Karpas-422 (cell line): Measurements from ENCODE around the gene KRT1. TPM values are rescaled to one million over a fixed set of nuclear protein-coding genes. Genes with fewer than 3 reads are reported as not detected.
"Not testable (repeated sequence)": the region's sequence is repeated elsewhere in the genome, so short reads cannot be mapped to it uniquely, and the experiment has no call there.

Experiments used
- DNase-seq: peaks from one replicate; pipeline ENCODE4 v3.0.0-alpha.2; 2015
- H2AFZ ChIP-seq: fragments of 200-600 bp; sonication (generic); 2 replicates; pipeline ENCODE4 v1.6.1; 2014; ENCODE audit warnings: antibody characterized with exemption, low read length, mixed read lengths
- H3K27ac ChIP-seq: fragments of 200-600 bp; sonication (generic); 2 replicates; pipeline ENCODE4 v1.5.1; 2014; ENCODE audit warnings: mild to moderate bottlenecking, low read length, moderate library complexity
- H3K27me3 ChIP-seq: fragments of 200-600 bp; sonication (generic); 2 replicates; pipeline ENCODE4 v1.6.1; 2014; ENCODE audit warnings: low read length, mixed read lengths
- H3K36me3 ChIP-seq: fragments of 200-600 bp; sonication (generic); 2 replicates; pipeline ENCODE4 v1.6.1; 2014; ENCODE audit warnings: low read length, mixed read lengths; ENCODE audit not compliant: insufficient read depth
- H3K4me1 ChIP-seq: fragments of 200-600 bp; sonication (generic); 2 replicates; pipeline ENCODE4 v1.6.1; 2014; ENCODE audit warnings: mild to moderate bottlenecking, low read length, mixed read lengths
- H3K4me2 ChIP-seq: fragments of 200-600 bp; sonication (generic); 2 replicates; pipeline ENCODE4 v1.6.1; 2014; ENCODE audit warnings: low read length, low read depth, mild to moderate bottlenecking; ENCODE audit not compliant: poor library complexity, severe bottlenecking
- H3K4me3 ChIP-seq: fragments of 200-600 bp; sonication (generic); 2 replicates; pipeline ENCODE4 v1.5.1; 2014; ENCODE audit warnings: mild to moderate bottlenecking, antibody characterized with exemption, low read length, mixed read lengths
- H3K79me2 ChIP-seq: fragments of 200-600 bp; sonication (generic); 2 replicates; pipeline ENCODE4 v1.6.1; 2014; ENCODE audit warnings: mild to moderate bottlenecking, low read length, mixed read lengths
- H3K9ac ChIP-seq: fragments of 200-600 bp; sonication (generic); 2 replicates; pipeline ENCODE4 v1.6.0; 2014; ENCODE audit warnings: low read length
- H3K9me2 ChIP-seq: fragments of 200-600 bp; sonication (generic), shearing (Covaris generic); replicated peaks from 2 replicates; pipeline ENCODE4 v1.6.0; 2014; ENCODE audit warnings: mild to moderate bottlenecking, low read length, moderate library complexity; ENCODE audit not compliant: insufficient read depth
- H3K9me3 ChIP-seq: fragments of 300-700, 200-600 bp; sonication (generic); 2 replicates; pipeline ENCODE4 v1.6.1; 2014; ENCODE audit warnings: low read length, mixed read lengths
- H4K20me1 ChIP-seq: fragments of 200-600 bp; sonication (generic); 2 replicates; pipeline ENCODE4 v1.6.1; 2014; ENCODE audit warnings: mild to moderate bottlenecking, antibody characterized with exemption, low read length, low read depth; ENCODE audit not compliant: insufficient read depth
- total RNA-seq: library from RNA; depleted of rRNA; stranded (reverse); fragments of >200 nt; shearing (Covaris generic); gene quantifications from 2 replicates; pipeline ENCODE4 v1.2.3, GENCODE V29; 2014; ENCODE audit warnings: low replicate concordance

KRT1 gene
- total RNA-seq, 1 experiment from 2014 or later = not detected

GRCh38 chr12:52720365-52720886 lies 40.2 kb upstream of the KRT1 start:
- Histone ChIP-seq H3K9ac (no peak overlapping the region), H3K9me3 (no peaks in the 10 kb centered on the region), H4K20me1 (no peaks in the 10 kb centered on the region), H3K9me2 (no peaks in the 10 kb centered on the region), H3K4me1 (no peaks in the 10 kb centered on the region), H2AFZ (no peak overlapping the region), H3K27ac (no peak overlapping the region), H3K79me2 (no peaks in the 10 kb centered on the region), H3K4me2 (no peak overlapping the region), H3K27me3 (no peaks in the 10 kb centered on the region), H3K36me3 (no peaks in the 10 kb centered on the region), H3K4me3 (no peak overlapping the region)
- no peak for DNase-seq

- H3K79me2 ChIP-seq = no peaks in the 10 kb centered on the region
- H3K4me2 ChIP-seq = no peak overlapping the region
- no peak overlapping the region for H3K27ac ChIP-seq
- H3K4me3 ChIP-seq = no peak overlapping the region
- H3K9me3 ChIP-seq = no peaks in the 10 kb centered on the region
- no peak for DNase-seq
- no peaks in the 10 kb centered on the region for H4K20me1 ChIP-seq
- no peaks in the 10 kb centered on the region for H3K9me2 ChIP-seq
- no peaks in the 10 kb centered on the region for H3K36me3 ChIP-seq
- H3K27me3 ChIP-seq = no peaks in the 10 kb centered on the region
- H3K4me1 ChIP-seq = peaks cover 3% of the 10 kb centered on the region
- no peak overlapping the region for H3K9ac ChIP-seq
- no peak overlapping the region for H2AFZ ChIP-seq
Observed at GRCh38 chr12:52716061-52716460, 35.9 kb upstream of the KRT1 start.

GRCh38 chr12:52715416-52715815 lies 35.2 kb upstream of the KRT1 start:
- Histone ChIP-seq H3K4me3 (no peak overlapping the region), H3K27ac (no peak overlapping the region), H3K9me2 (no peaks in the 10 kb centered on the region), H4K20me1 (no peaks in the 10 kb centered on the region), H3K4me2 (no peak overlapping the region), H3K9ac (no peak overlapping the region), H3K9me3 (no peaks in the 10 kb centered on the region), H3K27me3 (no peaks in the 10 kb centered on the region), H3K4me1 (peaks cover 8% of the 10 kb centered on the region), H3K79me2 (no peaks in the 10 kb centered on the region), H2AFZ (no peak overlapping the region), H3K36me3 (no peaks in the 10 kb centered on the region)
- no peak for DNase-seq

- DNase-seq = no peak
- H3K4me3 ChIP-seq = no peak overlapping the region
- H3K4me1 ChIP-seq = peaks cover 8% of the 10 kb centered on the region
- no peaks in the 10 kb centered on the region for H3K9me2 ChIP-seq
- no peaks in the 10 kb centered on the region for H3K36me3 ChIP-seq
- no peak overlapping the region for H3K9ac ChIP-seq
- no peaks in the 10 kb centered on the region for H4K20me1 ChIP-seq
- H3K4me2 ChIP-seq = no peak overlapping the region
- no peak overlapping the region for H3K27ac ChIP-seq
- H3K27me3 ChIP-seq = no peaks in the 10 kb centered on the region
- H3K79me2 ChIP-seq = no peaks in the 10 kb centered on the region
- H3K9me3 ChIP-seq = no peaks in the 10 kb centered on the region
- H2AFZ ChIP-seq = no peak overlapping the region
Observed at GRCh38 chr12:52714887-52715281, 34.7 kb upstream of the KRT1 start.

GRCh38 chr12:52713960-52714886 lies 34.0 kb upstream of the KRT1 start:
- no peaks in the 10 kb centered on the region for H3K9me2 ChIP-seq
- H3K36me3 ChIP-seq = no peaks in the 10 kb centered on the region
- H3K79me2 ChIP-seq = no peaks in the 10 kb centered on the region
- no peak overlapping the region for H2AFZ ChIP-seq
- H3K4me2 ChIP-seq = no peak overlapping the region
- peaks cover 8% of the 10 kb centered on the region for H3K4me1 ChIP-seq
- H3K9ac ChIP-seq = no peak overlapping the region
- no peaks in the 10 kb centered on the region for H3K9me3 ChIP-seq
- H3K27me3 ChIP-seq = no peaks in the 10 kb centered on the region
- no peak overlapping the region for H3K4me3 ChIP-seq
- DNase-seq = no peak
- no peaks in the 10 kb centered on the region for H4K20me1 ChIP-seq
- H3K27ac ChIP-seq = no peak overlapping the region

GRCh38 chr12:52712122-52712521 lies 31.9 kb upstream of the KRT1 start:
- DNase-seq, H3K4me3 ChIP-seq, H2AFZ ChIP-seq, H3K9ac ChIP-seq, H3K9me3 ChIP-seq, H3K27me3 ChIP-seq, H3K27ac ChIP-seq, H3K79me2 ChIP-seq, H3K4me1 ChIP-seq, H3K4me2 ChIP-seq, H4K20me1 ChIP-seq, H3K9me2 ChIP-seq, H3K36me3 ChIP-seq: not testable (repeated sequence)

GRCh38 chr12:52710730-52711129 lies 30.5 kb upstream of the KRT1 start:
- no peak overlapping the region for H3K4me3 ChIP-seq
- no peaks in the 10 kb centered on the region for H3K27me3 ChIP-seq
- H3K9me3 ChIP-seq = no peaks in the 10 kb centered on the region
- H3K9ac ChIP-seq = no peak overlapping the region
- H3K4me2 ChIP-seq = no peak overlapping the region
- peaks cover 8% of the 10 kb centered on the region for H3K4me1 ChIP-seq
- DNase-seq = peak; percentile 64
- H3K9me2 ChIP-seq = no peaks in the 10 kb centered on the region
- H2AFZ ChIP-seq = no peak overlapping the region
- H3K36me3 ChIP-seq = no peaks in the 10 kb centered on the region
- H3K27ac ChIP-seq = no peak overlapping the region
- H3K79me2 ChIP-seq = no peaks in the 10 kb centered on the region
- H4K20me1 ChIP-seq = no peaks in the 10 kb centered on the region

- H3K4me3 ChIP-seq = no peak overlapping the region
- no peaks in the 10 kb centered on the region for H3K9me2 ChIP-seq
- peaks cover 16% of the 10 kb centered on the region for H3K4me1 ChIP-seq
- no peaks in the 10 kb centered on the region for H3K9me3 ChIP-seq
- H4K20me1 ChIP-seq = no peaks in the 10 kb centered on the region
- no peak overlapping the region for H3K9ac ChIP-seq
- no peaks in the 10 kb centered on the region for H3K36me3 ChIP-seq
- H3K27ac ChIP-seq = no peak overlapping the region
- H3K4me2 ChIP-seq = no peak overlapping the region
- H3K79me2 ChIP-seq = no peaks in the 10 kb centered on the region
- no peak for DNase-seq
- no peak overlapping the region for H2AFZ ChIP-seq
- H3K27me3 ChIP-seq = no peaks in the 10 kb centered on the region
Observed at GRCh38 chr12:52708010-52708409, 27.8 kb upstream of the KRT1 start.
